LNCAP (cell line): Measurements from ENCODE around the gene TMCC3.
A peak's percentile ranks its signal among the peaks of the same experiment; 100 is the strongest.

Experiments used
- CTCF ChIP-seq: fragments of 450-650 bp; IDR thresholded peaks from 2 replicates; pipeline ENCODE4 v1.5.1; 2017; ENCODE audit warnings: mild to moderate bottlenecking

The TMCC3 gene

GRCh38 chr12:94535510-94535921, 114.8 kb downstream of the TMCC3 start:
- no peak for TF ChIP-seq CTCF

- TF ChIP-seq CTCF = no peak
Observed at GRCh38 chr12:94534774-94535509, 115.4 kb downstream of the TMCC3 start.

GRCh38 chr12:94534278-94534677, 116.1 kb downstream of the TMCC3 start:
- no peak for TF ChIP-seq CTCF

- peak; percentile 82 for TF ChIP-seq CTCF
Observed at GRCh38 chr12:94532490-94533422, 117.6 kb downstream of the TMCC3 start.

GRCh38 chr12:94531196-94531720, 119.1 kb downstream of the TMCC3 start:
- no peak for TF ChIP-seq CTCF

GRCh38 chr12:94525951-94526350, 124.4 kb downstream of the TMCC3 start:
- no peak for TF ChIP-seq CTCF
